Neural cell (in vitro differentiated cells): ENCODE results near the gene WIPF3. TPM values are rescaled to one million over a fixed set of nuclear protein-coding genes. Genes with fewer than 3 reads are reported as not detected.

Experiments used
- H2AFZ ChIP-seq: fragments of 200-600, 300-800 bp; sonication (generic), shearing (Covaris generic); 2 replicates; pipeline ENCODE4 v1.6.0; 2014; ENCODE audit warnings: low read depth, mild to moderate bottlenecking, antibody characterized with exemption, low read length, moderate library complexity
- H3F3A ChIP-seq: fragments of 200-600 bp; shearing (Covaris generic); 2 replicates; pipeline ENCODE4 v1.6.1; 2016; ENCODE audit warnings: mild to moderate bottlenecking, moderate library complexity, mixed read lengths, antibody characterized with exemption, low read length; ENCODE audit not compliant: insufficient read depth, poor library complexity, severe bottlenecking
- H3K27ac ChIP-seq: fragments of 200-600, 300-800 bp; sonication (generic), shearing (Covaris generic); 2 replicates; pipeline ENCODE4 v1.5.1; 2014; ENCODE audit warnings: mild to moderate bottlenecking, low read length, moderate library complexity
- H3K27me3 ChIP-seq: fragments of 300-800, 200-600 bp; sonication (generic), shearing (Covaris generic); 2 replicates; pipeline ENCODE4 v1.6.0; 2014; ENCODE audit warnings: mild to moderate bottlenecking, low read depth, low read length, moderate library complexity; ENCODE audit not compliant: insufficient read depth
- H3K36me3 ChIP-seq: fragments of 300-800, 200-600 bp; sonication (generic), shearing (Covaris generic); 2 replicates; pipeline ENCODE4 v1.5.1; 2014; ENCODE audit warnings: mild to moderate bottlenecking, antibody characterized with exemption, low read length, moderate library complexity; ENCODE audit not compliant: insufficient read depth
- H3K4me2 ChIP-seq: fragments of 300-800, 200-600 bp; sonication (generic), shearing (Covaris generic); 2 replicates; pipeline ENCODE4 v1.6.0; 2014; ENCODE audit warnings: mild to moderate bottlenecking, low read length
- H3K4me3 ChIP-seq: fragments of 300-800, 200-600 bp; sonication (generic), shearing (Covaris generic); 2 replicates; pipeline ENCODE4 v1.5.1; 2014; ENCODE audit warnings: mild to moderate bottlenecking, low read length, moderate library complexity
- H3K79me2 ChIP-seq: fragments of 200-600 bp; shearing (Covaris generic); replicated peaks from 2 replicates; pipeline ENCODE4 v1.6.0; 2014; ENCODE audit warnings: mild to moderate bottlenecking, low read length, moderate library complexity; ENCODE audit not compliant: insufficient read depth
- H3K9ac ChIP-seq: fragments of 300-800, 200-600 bp; sonication (generic), shearing (Covaris generic); 2 replicates; pipeline ENCODE4 v1.6.1; 2016; ENCODE audit warnings: mild to moderate bottlenecking, low read length, mixed read lengths
- H3K9me2 ChIP-seq: fragments of 200-600 bp; shearing (Covaris generic); 2 replicates; pipeline ENCODE4 v1.6.1; 2016; ENCODE audit warnings: mild to moderate bottlenecking, low read length, mixed read lengths; ENCODE audit not compliant: insufficient read depth
- H3K9me3 ChIP-seq: fragments of 200-600, 300-800 bp; sonication (generic), shearing (Covaris generic); 2 replicates; pipeline ENCODE4 v1.6.1; 2016; ENCODE audit warnings: mild to moderate bottlenecking, mixed run types, low read length, moderate library complexity, mixed read lengths
- H4K20me1 ChIP-seq: fragments of 200-600 bp; shearing (Covaris generic); 2 replicates; pipeline ENCODE4 v1.6.1; 2016; ENCODE audit warnings: mild to moderate bottlenecking, mixed run types; ENCODE audit not compliant: insufficient read depth
- EP300 ChIP-seq: fragments of 450-650 bp; conservative IDR thresholded peaks from 2 replicates; pipeline ENCODE4 v1.6.1; 2014; ENCODE audit warnings: antibody characterized with exemption, mild to moderate bottlenecking, moderate library complexity; ENCODE audit not compliant: poor library complexity, severe bottlenecking
- EZH2 ChIP-seq: fragments of 200-600, 300-800 bp; shearing (Covaris generic), sonication (generic); IDR thresholded peaks from 2 replicates; pipeline ENCODE4 v1.6.1; 2014; ENCODE audit warnings: antibody characterized with exemption, low read length, borderline replicate concordance, mild to moderate bottlenecking; ENCODE audit not compliant: insufficient read depth, poor library complexity, severe bottlenecking
- MXI1 ChIP-seq: fragments of 450-650 bp; conservative IDR thresholded peaks from 2 replicates; pipeline ENCODE4 v1.6.1; 2014; ENCODE audit warnings: antibody characterized with exemption, mild to moderate bottlenecking; ENCODE audit not compliant: poor library complexity, severe bottlenecking
- POLR2AphosphoS5 ChIP-seq: IDR thresholded peaks from 2 replicates; pipeline ENCODE4 v1.6.1; 2012
- RAD21 ChIP-seq: fragments of 450-650 bp; conservative IDR thresholded peaks from 2 replicates; pipeline ENCODE4 v1.6.1; 2014; ENCODE audit warnings: antibody characterized with exemption, mild to moderate bottlenecking, moderate library complexity
- SMC3 ChIP-seq: fragments of 450-650 bp; conservative IDR thresholded peaks from 2 replicates; pipeline ENCODE4 v1.6.1; 2014; ENCODE audit warnings: antibody characterized with exemption, mild to moderate bottlenecking, moderate library complexity; ENCODE audit not compliant: poor library complexity
- TAF1 ChIP-seq: IDR thresholded peaks from 2 replicates; pipeline ENCODE4 v1.6.1; 2012; ENCODE audit warnings: low read depth
- polyA plus RNA-seq: library from polyadenylated mRNA; depleted of rRNA; stranded (reverse); fragments of >200 nt; gene quantifications from 2 replicates; pipeline ENCODE4 v1.2.3, GENCODE V29; 2014
- TF ChIP-seq, protein P1 (sequence below): fragments of 450-650 bp; IDR thresholded peaks from 2 replicates; pipeline ENCODE4 v1.5.1; 2014; ENCODE audit warnings: antibody characterized with exemption, mild to moderate bottlenecking, moderate library complexity; ENCODE audit not compliant: poor library complexity, severe bottlenecking
- TF ChIP-seq, protein P2 (sequence below): IDR thresholded peaks from 2 replicates; pipeline ENCODE4 v1.6.1; 2012; ENCODE audit warnings: borderline replicate concordance

WIPF3 gene
- polyA plus RNA-seq, 1 donor from 2014 or later, result 3.8 TPM

DNA sequence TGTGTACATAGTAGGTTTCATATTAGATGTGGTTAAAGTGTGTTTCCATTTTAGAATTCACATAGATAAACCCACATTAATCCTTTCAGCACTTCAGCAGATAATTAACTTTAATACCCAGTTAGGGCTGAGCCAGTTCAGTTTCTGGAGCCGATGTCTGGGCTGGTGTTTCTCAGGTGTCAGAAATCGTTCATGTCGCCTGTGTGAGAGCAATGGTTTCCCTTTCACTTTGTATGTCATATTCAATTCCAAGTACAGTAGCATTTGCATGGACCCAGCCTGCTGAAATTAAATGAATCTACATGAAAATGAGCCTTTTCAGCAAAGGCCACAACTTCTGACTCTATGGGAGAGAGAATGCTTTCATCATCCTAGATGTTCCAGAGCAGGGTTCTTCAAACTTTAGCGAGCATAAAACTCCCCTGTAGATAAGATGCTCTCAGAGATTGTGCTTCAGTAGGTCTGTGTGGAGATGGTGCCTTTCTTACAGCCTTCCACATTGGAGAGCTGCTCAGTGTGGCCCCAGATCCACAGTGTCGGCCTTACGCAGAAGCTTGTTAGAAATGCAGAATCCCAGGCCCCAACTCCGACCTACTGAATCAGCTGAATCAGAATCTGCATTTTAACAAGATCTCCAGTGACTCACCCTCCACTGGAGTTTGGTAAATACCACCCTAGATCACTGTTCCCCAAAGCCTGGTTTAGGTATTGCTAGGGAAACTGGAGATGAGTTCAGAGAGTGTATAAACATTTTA lies 19.6 kb downstream of the WIPF3 start:
- H3K27ac ChIP-seq, result no peak overlapping the region
- H3K79me2 ChIP-seq, result no peaks in the 10 kb centered on the region
- no peaks in the 10 kb centered on the region for H3K27me3 ChIP-seq
- no peaks in the 10 kb centered on the region for H3K9me2 ChIP-seq
- TF ChIP-seq RAD21, result no peak
- TF ChIP-seq TAF1, result no peak
- TF ChIP-seq POLR2AphosphoS5, result no peak
- TF ChIP-seq, protein P1, sequence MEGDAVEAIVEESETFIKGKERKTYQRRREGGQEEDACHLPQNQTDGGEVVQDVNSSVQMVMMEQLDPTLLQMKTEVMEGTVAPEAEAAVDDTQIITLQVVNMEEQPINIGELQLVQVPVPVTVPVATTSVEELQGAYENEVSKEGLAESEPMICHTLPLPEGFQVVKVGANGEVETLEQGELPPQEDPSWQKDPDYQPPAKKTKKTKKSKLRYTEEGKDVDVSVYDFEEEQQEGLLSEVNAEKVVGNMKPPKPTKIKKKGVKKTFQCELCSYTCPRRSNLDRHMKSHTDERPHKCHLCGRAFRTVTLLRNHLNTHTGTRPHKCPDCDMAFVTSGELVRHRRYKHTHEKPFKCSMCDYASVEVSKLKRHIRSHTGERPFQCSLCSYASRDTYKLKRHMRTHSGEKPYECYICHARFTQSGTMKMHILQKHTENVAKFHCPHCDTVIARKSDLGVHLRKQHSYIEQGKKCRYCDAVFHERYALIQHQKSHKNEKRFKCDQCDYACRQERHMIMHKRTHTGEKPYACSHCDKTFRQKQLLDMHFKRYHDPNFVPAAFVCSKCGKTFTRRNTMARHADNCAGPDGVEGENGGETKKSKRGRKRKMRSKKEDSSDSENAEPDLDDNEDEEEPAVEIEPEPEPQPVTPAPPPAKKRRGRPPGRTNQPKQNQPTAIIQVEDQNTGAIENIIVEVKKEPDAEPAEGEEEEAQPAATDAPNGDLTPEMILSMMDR, result no peak
- no peak for TF ChIP-seq MXI1
- TF ChIP-seq, protein P2, sequence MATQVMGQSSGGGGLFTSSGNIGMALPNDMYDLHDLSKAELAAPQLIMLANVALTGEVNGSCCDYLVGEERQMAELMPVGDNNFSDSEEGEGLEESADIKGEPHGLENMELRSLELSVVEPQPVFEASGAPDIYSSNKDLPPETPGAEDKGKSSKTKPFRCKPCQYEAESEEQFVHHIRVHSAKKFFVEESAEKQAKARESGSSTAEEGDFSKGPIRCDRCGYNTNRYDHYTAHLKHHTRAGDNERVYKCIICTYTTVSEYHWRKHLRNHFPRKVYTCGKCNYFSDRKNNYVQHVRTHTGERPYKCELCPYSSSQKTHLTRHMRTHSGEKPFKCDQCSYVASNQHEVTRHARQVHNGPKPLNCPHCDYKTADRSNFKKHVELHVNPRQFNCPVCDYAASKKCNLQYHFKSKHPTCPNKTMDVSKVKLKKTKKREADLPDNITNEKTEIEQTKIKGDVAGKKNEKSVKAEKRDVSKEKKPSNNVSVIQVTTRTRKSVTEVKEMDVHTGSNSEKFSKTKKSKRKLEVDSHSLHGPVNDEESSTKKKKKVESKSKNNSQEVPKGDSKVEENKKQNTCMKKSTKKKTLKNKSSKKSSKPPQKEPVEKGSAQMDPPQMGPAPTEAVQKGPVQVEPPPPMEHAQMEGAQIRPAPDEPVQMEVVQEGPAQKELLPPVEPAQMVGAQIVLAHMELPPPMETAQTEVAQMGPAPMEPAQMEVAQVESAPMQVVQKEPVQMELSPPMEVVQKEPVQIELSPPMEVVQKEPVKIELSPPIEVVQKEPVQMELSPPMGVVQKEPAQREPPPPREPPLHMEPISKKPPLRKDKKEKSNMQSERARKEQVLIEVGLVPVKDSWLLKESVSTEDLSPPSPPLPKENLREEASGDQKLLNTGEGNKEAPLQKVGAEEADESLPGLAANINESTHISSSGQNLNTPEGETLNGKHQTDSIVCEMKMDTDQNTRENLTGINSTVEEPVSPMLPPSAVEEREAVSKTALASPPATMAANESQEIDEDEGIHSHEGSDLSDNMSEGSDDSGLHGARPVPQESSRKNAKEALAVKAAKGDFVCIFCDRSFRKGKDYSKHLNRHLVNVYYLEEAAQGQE, result no peak
- TF ChIP-seq EZH2, result no peak
- no peak for TF ChIP-seq SMC3
- no peak for TF ChIP-seq EP300
- no peaks in the 10 kb centered on the region for H3K9me3 ChIP-seq
- no peak overlapping the region for H2AFZ ChIP-seq
- H3K9ac ChIP-seq, result no peak overlapping the region
- H3K36me3 ChIP-seq, result no peaks in the 10 kb centered on the region
- no peak overlapping the region for H3K4me2 ChIP-seq
- no peak overlapping the region for H3K4me3 ChIP-seq
- H4K20me1 ChIP-seq, result no peaks in the 10 kb centered on the region
- H3F3A ChIP-seq, result no peaks in the 10 kb centered on the region

DNA sequence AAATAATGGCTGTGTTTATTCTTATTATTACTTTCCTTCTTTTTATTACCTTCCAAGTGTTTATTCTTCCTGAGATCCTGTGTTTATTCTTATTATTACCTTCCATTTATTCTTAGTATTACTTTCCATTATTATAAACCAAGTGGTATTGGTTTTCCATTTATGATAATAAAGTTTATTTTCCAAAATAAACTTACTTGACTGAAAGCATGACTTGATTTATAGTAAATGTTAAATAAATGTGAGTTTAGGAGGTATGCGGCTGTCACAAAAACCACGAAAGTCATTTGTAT lies 20.2 kb downstream of the WIPF3 start:
- Histone ChIP-seq H4K20me1 (no peaks in the 10 kb centered on the region), H3F3A (no peaks in the 10 kb centered on the region), H3K4me3 (no peak overlapping the region), H3K9me3 (no peaks in the 10 kb centered on the region), H3K27me3 (no peaks in the 10 kb centered on the region), H3K79me2 (no peaks in the 10 kb centered on the region), H2AFZ (no peak overlapping the region), H3K36me3 (no peaks in the 10 kb centered on the region), H3K4me2 (no peak overlapping the region), H3K9ac (no peak overlapping the region), H3K9me2 (no peaks in the 10 kb centered on the region), H3K27ac (no peak overlapping the region)
- no peak for TF ChIP-seq EZH2

DNA sequence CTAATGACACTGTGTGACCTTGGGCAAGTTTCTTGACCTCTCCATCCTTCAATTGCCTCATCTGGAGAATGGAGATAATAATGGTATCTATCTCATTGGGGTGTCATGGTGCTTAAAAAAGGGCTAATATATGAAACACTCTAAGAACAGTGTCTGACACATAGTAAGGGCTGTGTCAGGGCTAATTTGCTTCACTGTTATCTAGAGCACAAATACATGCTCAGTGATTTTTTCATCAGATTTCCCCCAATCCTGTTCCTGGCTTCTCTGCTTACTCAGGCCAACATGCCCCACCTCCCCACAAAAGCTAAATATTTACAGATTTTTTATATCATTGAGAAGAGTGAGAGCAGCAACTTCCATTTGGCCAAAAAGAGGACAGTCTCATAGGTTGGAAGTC lies 20.6 kb downstream of the WIPF3 start:
- no peaks in the 10 kb centered on the region for H3K9me2 ChIP-seq
- H3K9me3 ChIP-seq, result no peaks in the 10 kb centered on the region
- H2AFZ ChIP-seq, result no peak overlapping the region
- H4K20me1 ChIP-seq, result no peaks in the 10 kb centered on the region
- TF ChIP-seq EP300 (no peak), TAF1 (no peak), RAD21 (no peak), MXI1 (no peak), EZH2 (no peak), POLR2AphosphoS5 (no peak), SMC3 (no peak)
- TF ChIP-seq, protein P2, result no peak
- TF ChIP-seq, protein P1, result no peak
- H3F3A ChIP-seq, result no peaks in the 10 kb centered on the region
- H3K27ac ChIP-seq, result no peak overlapping the region
- no peak overlapping the region for H3K4me2 ChIP-seq
- no peak overlapping the region for H3K4me3 ChIP-seq
- no peaks in the 10 kb centered on the region for H3K79me2 ChIP-seq
- no peak overlapping the region for H3K9ac ChIP-seq
- H3K27me3 ChIP-seq, result no peaks in the 10 kb centered on the region
- no peaks in the 10 kb centered on the region for H3K36me3 ChIP-seq
